Sigmoid colon (tissue), 7 donors: Measurements from ENCODE around the gene SMIM1. TPM values are rescaled to one million over a fixed set of nuclear protein-coding genes. Genes with fewer than 3 reads are reported as not detected.
"Not testable (repeated sequence)": the region's sequence is repeated elsewhere in the genome, so short reads cannot be mapped to it uniquely, and the experiment has no call there.

ENCODE experiments used
- DNase-seq: peaks from one replicate; pipeline ENCODE4 v3.0.0-alpha.2; 2019
- H3K27ac ChIP-seq, 4 donors: fragments of 200-600 bp; sonication (generic); one replicate each; pipeline ENCODE4 v1.5.1; 2016 to 2019; ENCODE audit warnings: mild to moderate bottlenecking in 1 of 4
- H3K27me3 ChIP-seq, 3 donors: fragments of 200-600 bp; sonication (generic); one replicate each; pipeline ENCODE4 v1.5.1; 2019; ENCODE audit warnings: mild to moderate bottlenecking in 1 of 3
- H3K36me3 ChIP-seq, 4 donors: fragments of 200-600 bp; sonication (generic); one replicate each; pipeline ENCODE4 v1.5.1; 2016 to 2019
- H3K4me1 ChIP-seq, 4 donors: fragments of 200-600 bp; sonication (generic); one replicate each; pipeline ENCODE4 v1.5.1; 2017 to 2019
- H3K4me3 ChIP-seq, 4 donors: fragments of 200-600 bp; sonication (generic); one replicate each; pipeline ENCODE4 v1.5.1; 2017 to 2019; ENCODE audit warnings: mild to moderate bottlenecking in 2 of 4, moderate library complexity in 1 of 4
- H3K9me3 ChIP-seq, 4 donors: fragments of 200-600 bp in 3 of 4; sonication (generic) in 3 of 4; one replicate each; pipeline versions ENCODE4 v1.5.1 to v1.6.1; 2013 to 2019
- EP300 ChIP-seq, 4 donors: sonication (generic); formaldehyde crosslinking; IDR thresholded peaks; one replicate each; pipeline ENCODE4 v1.6.1; 2017; ENCODE audit warnings: antibody characterized with exemption in 4 of 4
- POLR2A ChIP-seq, 2 donors: fragments of 450-650 bp; IDR thresholded peaks; one replicate each; pipeline ENCODE4 v1.6.1; 2016; ENCODE audit warnings: antibody characterized with exemption in 2 of 2, mild to moderate bottlenecking in 2 of 2, moderate library complexity in 2 of 2
- POLR2AphosphoS5 ChIP-seq, 4 donors: sonication (generic); formaldehyde crosslinking; IDR thresholded peaks; one replicate each; pipeline ENCODE4 v1.6.1; 2017; ENCODE audit warnings: antibody characterized with exemption in 4 of 4
- WGBS, 2 donors: extraction: QIAGEN DNeasy Blood & Tissue Kit; methylation state at CpG; one replicate each; pipeline ENCODE4 v1.1.7; 2013; 5-methylcytosine and 5-hydroxymethylcytosine counted together
- intact Hi-C: fragments of 100-400 bp; cut with DNase I; formaldehyde crosslinking; loops from one replicate; pipeline ENCODE4 v1.15.1; 2023
- polyA plus RNA-seq, 3 donors: library from polyadenylated mRNA; stranded (reverse); fragments of 200-250 nt; gene quantifications; one replicate each; pipeline ENCODE4 v1.2.3, GENCODE V29; 2013
- total RNA-seq, 4 donors: library from RNA; depleted of rRNA; stranded (reverse); fragments of >200 nt; gene quantifications; one replicate each; pipeline ENCODE4 v1.1.0, GENCODE V29; 2016
- TF ChIP-seq, protein P1 (sequence below), 4 experiments: fragments of 450-650 bp in 3 of 4; fragments of 200-600 bp in 1 of 4; IDR thresholded peaks; one replicate each; pipeline ENCODE4 v1.5.1; 2016 to 2019; ENCODE audit warnings: antibody characterized with exemption in 4 of 4, mild to moderate bottlenecking in 3 of 4, moderate library complexity in 2 of 4
- donor health status: healthy with polysubstance abuse.
- donor health status: Bipolar disorder and iron deficiency.
- donor health status: healthy.

Gene SMIM1
- total and polyA plus RNA-seq, 7 donors, result 2.7 to 10.8 (median 6.8) TPM; not detected in 1

DNA sequence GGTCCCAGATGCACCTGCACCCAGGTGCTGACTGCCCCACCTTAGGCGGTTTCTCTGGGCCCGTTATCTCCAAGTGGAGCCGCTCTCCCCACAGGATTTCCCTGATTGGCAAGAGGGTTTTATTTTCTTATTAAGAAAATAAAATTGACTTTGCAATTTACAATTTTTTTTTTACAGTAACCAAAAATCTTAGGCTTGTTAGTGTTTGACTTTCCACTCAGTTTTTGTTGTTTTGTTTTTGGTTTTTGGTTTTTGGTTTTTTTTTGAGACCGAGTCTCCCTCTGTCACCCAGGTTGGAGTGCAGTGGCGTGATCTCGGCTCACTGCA is 25.1 kb upstream of the SMIM1 start:
- Histone ChIP-seq H3K4me1 (peaks cover 0 to 34% (median 24%) of the 10 kb centered on the region in 4 donors), H3K27ac (peak overlapping the region; percentile 74 to 87 (median 79))
- intact Hi-C loops, result loop anchor here (2.0 to 5.0 kb wide), 3 partner anchors 25 to 155 kb away; partner anchors contain the start of genes C1orf174, LRRC47 and SMIM1

DNA sequence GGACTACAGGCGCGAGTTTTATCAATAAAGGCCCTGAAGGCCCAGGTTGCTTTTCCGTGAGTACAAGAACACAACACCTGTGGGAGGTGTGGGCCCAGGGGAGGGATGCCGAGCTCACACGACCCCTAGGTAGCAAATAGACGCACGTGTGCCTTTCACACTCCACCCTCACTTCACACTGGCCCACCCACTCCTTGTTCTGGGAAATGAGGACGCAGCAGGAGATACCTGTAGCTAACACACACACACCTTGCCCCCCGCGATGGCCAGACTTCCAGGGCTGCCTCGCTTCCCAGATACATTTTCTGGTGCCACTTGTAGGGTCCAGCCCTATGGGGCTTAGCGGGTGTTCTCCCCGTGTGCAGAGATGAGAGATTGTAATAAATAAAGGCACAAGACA is 24.6 kb upstream of the SMIM1 start:
- Histone ChIP-seq H3K36me3 (peaks cover 0 to 14% (median under 1%) of the 10 kb centered on the region in 4 donors), H3K4me3 (peak overlapping the region in 3 of 4 donors; percentile 57 to 91 (median 81)), H3K9me3 (no peaks in the 10 kb centered on the region), H3K27me3 (peaks cover 0 to 8% (median 0%) of the 10 kb centered on the region in 3 donors), H3K27ac (peak overlapping the region; percentile 74 to 87 (median 79)), H3K4me1 (peaks cover 0 to 34% (median 24%) of the 10 kb centered on the region in 4 donors)
- 64 to 84% methylated on average over 13 of the region's 13 CpGs for whole genome bisulfite sequencing, 2 donors
- DNase-seq, result no peak
- TF ChIP-seq POLR2A (IDR thresholded peaks at IDR 0.05), result no peak
- no peak for TF ChIP-seq POLR2AphosphoS5 (IDR thresholded peaks at IDR 0.05)
- intact Hi-C loops, result loop anchor here (2.0 to 5.0 kb wide), 3 partner anchors 25 to 154 kb away; partner anchors contain the start of genes C1orf174, LRRC47 and SMIM1

More for the DNA sequence above, 25.1 kb upstream of the SMIM1 start:
- Histone ChIP-seq H3K9me3 (no peaks in the 10 kb centered on the region), H3K36me3 (peaks cover 0 to 18% (median 2%) of the 10 kb centered on the region in 4 donors), H3K4me3 (peak overlapping the region; percentile 57 to 91 (median 74)), H3K27me3 (peaks cover 0 to 7% (median 0%) of the 10 kb centered on the region in 3 donors)
- DNase-seq, result no peak
- TF ChIP-seq POLR2AphosphoS5 (IDR thresholded peaks at IDR 0.05) (no peak), EP300 (IDR thresholded peaks at IDR 0.05) (no peak), POLR2A (IDR thresholded peaks at IDR 0.05) (no peak)
- TF ChIP-seq, protein P1, sequence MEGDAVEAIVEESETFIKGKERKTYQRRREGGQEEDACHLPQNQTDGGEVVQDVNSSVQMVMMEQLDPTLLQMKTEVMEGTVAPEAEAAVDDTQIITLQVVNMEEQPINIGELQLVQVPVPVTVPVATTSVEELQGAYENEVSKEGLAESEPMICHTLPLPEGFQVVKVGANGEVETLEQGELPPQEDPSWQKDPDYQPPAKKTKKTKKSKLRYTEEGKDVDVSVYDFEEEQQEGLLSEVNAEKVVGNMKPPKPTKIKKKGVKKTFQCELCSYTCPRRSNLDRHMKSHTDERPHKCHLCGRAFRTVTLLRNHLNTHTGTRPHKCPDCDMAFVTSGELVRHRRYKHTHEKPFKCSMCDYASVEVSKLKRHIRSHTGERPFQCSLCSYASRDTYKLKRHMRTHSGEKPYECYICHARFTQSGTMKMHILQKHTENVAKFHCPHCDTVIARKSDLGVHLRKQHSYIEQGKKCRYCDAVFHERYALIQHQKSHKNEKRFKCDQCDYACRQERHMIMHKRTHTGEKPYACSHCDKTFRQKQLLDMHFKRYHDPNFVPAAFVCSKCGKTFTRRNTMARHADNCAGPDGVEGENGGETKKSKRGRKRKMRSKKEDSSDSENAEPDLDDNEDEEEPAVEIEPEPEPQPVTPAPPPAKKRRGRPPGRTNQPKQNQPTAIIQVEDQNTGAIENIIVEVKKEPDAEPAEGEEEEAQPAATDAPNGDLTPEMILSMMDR (IDR thresholded peaks at IDR 0.05), result no peak
- WGBS, 2 donors, result 18 to 41% methylated on average over 6 of the region's 6 CpGs

DNA sequence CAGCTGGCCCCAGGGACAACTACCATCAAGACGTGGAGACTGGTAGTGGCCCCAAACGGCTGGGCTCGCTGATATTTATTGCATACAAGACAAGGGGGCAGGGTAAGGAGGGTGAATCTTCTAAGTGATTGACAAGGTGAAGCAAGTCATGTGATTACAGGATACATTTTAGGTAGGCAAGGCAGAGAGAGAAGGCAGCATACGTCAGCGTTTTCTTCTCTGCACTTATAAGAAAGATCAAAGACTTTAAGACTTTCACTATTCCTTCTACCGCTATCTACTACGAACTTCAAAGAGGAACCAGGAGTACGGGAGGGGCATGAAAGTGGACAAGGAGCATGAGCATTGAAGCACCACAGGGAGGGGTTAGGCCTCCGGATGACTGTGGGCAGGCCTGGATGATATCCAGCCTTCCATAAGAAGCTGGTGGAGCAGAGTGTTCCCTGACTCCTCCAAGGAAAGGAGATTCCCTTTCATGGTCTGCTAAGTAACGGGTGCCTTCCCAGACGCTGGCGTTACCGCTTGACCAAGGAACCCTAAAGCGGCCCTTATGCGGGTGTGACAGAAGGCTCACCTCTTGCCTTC is 24.1 kb upstream of the SMIM1 start:
- 59 to 84% methylated on average over 15 of the region's 15 CpGs for WGBS, 2 donors
- H3K9me3 ChIP-seq, H3K27me3 ChIP-seq, H3K36me3 ChIP-seq, DNase-seq, H3K4me3 ChIP-seq, H3K27ac ChIP-seq: not testable (repeated sequence)
- H3K4me1 ChIP-seq, result peaks cover 0 to 34% (median 24%) of the 10 kb centered on the region in 4 donors
- intact Hi-C loops, result loop anchor here (5.0 kb wide), 2 partner anchors 49 to 154 kb away; partner anchors contain the start of genes C1orf174 and LRRC47

DNA sequence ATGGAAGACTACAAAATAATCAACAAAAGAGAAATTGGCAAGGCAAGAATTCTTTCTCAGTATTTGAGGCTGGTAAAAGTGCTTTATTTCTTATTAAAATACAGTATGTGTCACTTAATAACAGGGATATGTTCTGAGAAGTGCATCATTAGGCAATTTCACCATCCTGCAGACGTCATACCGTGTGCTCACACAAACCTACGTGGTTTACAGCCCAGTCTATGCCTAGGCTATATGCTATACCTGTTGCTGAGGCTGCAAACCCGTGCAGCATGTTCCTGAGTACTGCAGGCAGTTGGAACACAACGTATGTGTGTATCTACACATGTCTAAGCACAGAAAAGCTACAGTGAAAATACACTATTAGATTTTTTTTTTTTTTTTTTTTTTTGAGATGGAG is 23.0 kb upstream of the SMIM1 start:
- Histone ChIP-seq H3K36me3 (peaks cover 0 to 6% (median 0%) of the 10 kb centered on the region in 4 donors), H3K4me3 (no peak overlapping the region), H3K27me3 (peaks cover 0 to 21% (median 8%) of the 10 kb centered on the region in 3 donors), H3K27ac (no peak overlapping the region), H3K4me1 (peaks cover 0 to 33% (median 24%) of the 10 kb centered on the region in 4 donors), H3K9me3 (no peaks in the 10 kb centered on the region)
- intact Hi-C loops, result loop anchor here (5.0 kb wide), 2 partner anchors 48 to 153 kb away; partner anchors contain the start of genes C1orf174 and LRRC47
- DNase-seq, result no peak
- TF ChIP-seq EP300 (IDR thresholded peaks at IDR 0.05), result no peak
- no peak for TF ChIP-seq POLR2A (IDR thresholded peaks at IDR 0.05)
- TF ChIP-seq, protein P1 (IDR thresholded peaks at IDR 0.05), result no peak
- TF ChIP-seq POLR2AphosphoS5 (IDR thresholded peaks at IDR 0.05), result no peak
- 57 to 75% methylated on average over 5 of the region's 5 CpGs for WGBS, 2 donors

DNA sequence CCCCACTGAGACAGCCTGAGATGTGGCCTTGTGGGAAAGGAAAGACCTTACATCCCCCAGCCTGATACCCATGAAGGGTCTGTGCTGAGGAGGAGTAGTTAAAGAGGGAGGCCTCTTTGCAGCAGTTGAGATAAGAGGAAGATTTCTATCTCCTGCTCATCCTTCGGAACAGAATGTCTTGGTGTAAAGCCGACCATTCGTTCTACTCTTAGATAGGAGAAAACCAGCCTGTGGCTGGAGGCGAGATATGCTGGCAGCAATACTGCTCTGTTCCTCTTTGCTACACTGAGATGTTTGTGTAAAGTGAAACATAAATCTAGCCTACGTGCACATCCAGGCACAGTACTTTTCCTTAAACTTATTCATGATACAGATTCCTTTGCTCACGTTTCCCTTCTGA is 21.8 kb upstream of the SMIM1 start:
- TF ChIP-seq POLR2AphosphoS5 (IDR thresholded peaks at IDR 0.05), result no peak
- TF ChIP-seq EP300 (IDR thresholded peaks at IDR 0.05), result no peak
- no peak for TF ChIP-seq POLR2A (IDR thresholded peaks at IDR 0.05)
- TF ChIP-seq, protein P1 (IDR thresholded peaks at IDR 0.05), result no peak
- intact Hi-C loops, result no loop called here
- 43 to 59% methylated on average over 6 of the region's 6 CpGs for WGBS, 2 donors
- Histone ChIP-seq H3K36me3 (no peaks in the 10 kb centered on the region), H3K27ac (no peak overlapping the region), H3K9me3 (no peaks in the 10 kb centered on the region), H3K27me3 (peaks cover 0 to 32% (median 12%) of the 10 kb centered on the region in 3 donors), H3K4me3 (no peak overlapping the region), H3K4me1 (peaks cover 0 to 21% (median 18%) of the 10 kb centered on the region in 4 donors)
- no peak for DNase-seq
